ENCODE measurements around the gene KIF25. TPM values are rescaled to one million over a fixed set of nuclear protein-coding genes. Genes with fewer than 3 reads are reported as not detected.

KIF25 gene
- polyA plus RNA-seq, 1 donor from 2014 or later, result not detected

GRCh38 chr6:168062346-168063289, 65.1 kb downstream of the KIF25 start:
- no peaks in the 10 kb centered on the region for H3F3A ChIP-seq (ENCODE audit: insufficient read depth, low read length, poor library complexity, severe bottlenecking)
- no peaks in the 10 kb centered on the region for H3K36me3 ChIP-seq (ENCODE audit: insufficient read depth, low read length)
- H3K27me3 ChIP-seq (ENCODE audit: insufficient read depth, low read depth, low read length), result no peaks in the 10 kb centered on the region
- H3K79me2 ChIP-seq (replicated peaks; ENCODE audit: insufficient read depth, low read length), result no peaks in the 10 kb centered on the region
- no peak overlapping the region for H3K4me3 ChIP-seq (ENCODE audit: low read length)
- no peak overlapping the region for H3K4me2 ChIP-seq (ENCODE audit: low read length)
- no peaks in the 10 kb centered on the region for H4K20me1 ChIP-seq (ENCODE audit: insufficient read depth)
- no peaks in the 10 kb centered on the region for H3K9me3 ChIP-seq (ENCODE audit: low read length)
- TF ChIP-seq CTCF (IDR thresholded peaks at IDR 0.05; ENCODE audit: poor library complexity, severe bottlenecking) (no peak), EP300 (conservative IDR thresholded peaks at IDR 0.05; ENCODE audit: poor library complexity, severe bottlenecking) (no peak), SMC3 (conservative IDR thresholded peaks at IDR 0.05; ENCODE audit: poor library complexity) (no peak), POLR2AphosphoS5 (IDR thresholded peaks at IDR 0.05) (no peak), MXI1 (conservative IDR thresholded peaks at IDR 0.05; ENCODE audit: poor library complexity, severe bottlenecking) (no peak), RAD21 (conservative IDR thresholded peaks at IDR 0.05) (no peak), EZH2 (IDR thresholded peaks at IDR 0.05; ENCODE audit: borderline replicate concordance, insufficient read depth, low read length, poor library complexity, severe bottlenecking) (no peak), TAF1 (IDR thresholded peaks at IDR 0.05; ENCODE audit: low read depth) (no peak)
- TF ChIP-seq, protein P1, sequence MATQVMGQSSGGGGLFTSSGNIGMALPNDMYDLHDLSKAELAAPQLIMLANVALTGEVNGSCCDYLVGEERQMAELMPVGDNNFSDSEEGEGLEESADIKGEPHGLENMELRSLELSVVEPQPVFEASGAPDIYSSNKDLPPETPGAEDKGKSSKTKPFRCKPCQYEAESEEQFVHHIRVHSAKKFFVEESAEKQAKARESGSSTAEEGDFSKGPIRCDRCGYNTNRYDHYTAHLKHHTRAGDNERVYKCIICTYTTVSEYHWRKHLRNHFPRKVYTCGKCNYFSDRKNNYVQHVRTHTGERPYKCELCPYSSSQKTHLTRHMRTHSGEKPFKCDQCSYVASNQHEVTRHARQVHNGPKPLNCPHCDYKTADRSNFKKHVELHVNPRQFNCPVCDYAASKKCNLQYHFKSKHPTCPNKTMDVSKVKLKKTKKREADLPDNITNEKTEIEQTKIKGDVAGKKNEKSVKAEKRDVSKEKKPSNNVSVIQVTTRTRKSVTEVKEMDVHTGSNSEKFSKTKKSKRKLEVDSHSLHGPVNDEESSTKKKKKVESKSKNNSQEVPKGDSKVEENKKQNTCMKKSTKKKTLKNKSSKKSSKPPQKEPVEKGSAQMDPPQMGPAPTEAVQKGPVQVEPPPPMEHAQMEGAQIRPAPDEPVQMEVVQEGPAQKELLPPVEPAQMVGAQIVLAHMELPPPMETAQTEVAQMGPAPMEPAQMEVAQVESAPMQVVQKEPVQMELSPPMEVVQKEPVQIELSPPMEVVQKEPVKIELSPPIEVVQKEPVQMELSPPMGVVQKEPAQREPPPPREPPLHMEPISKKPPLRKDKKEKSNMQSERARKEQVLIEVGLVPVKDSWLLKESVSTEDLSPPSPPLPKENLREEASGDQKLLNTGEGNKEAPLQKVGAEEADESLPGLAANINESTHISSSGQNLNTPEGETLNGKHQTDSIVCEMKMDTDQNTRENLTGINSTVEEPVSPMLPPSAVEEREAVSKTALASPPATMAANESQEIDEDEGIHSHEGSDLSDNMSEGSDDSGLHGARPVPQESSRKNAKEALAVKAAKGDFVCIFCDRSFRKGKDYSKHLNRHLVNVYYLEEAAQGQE (IDR thresholded peaks at IDR 0.05; ENCODE audit: borderline replicate concordance), result no peak
- H2AFZ ChIP-seq (ENCODE audit: low read depth, low read length), result no peak overlapping the region
- no peak overlapping the region for H3K27ac ChIP-seq (ENCODE audit: low read length)
- no peak overlapping the region for H3K9ac ChIP-seq (ENCODE audit: low read length)
- no peaks in the 10 kb centered on the region for H3K9me2 ChIP-seq (ENCODE audit: insufficient read depth, low read length)

DNA sequence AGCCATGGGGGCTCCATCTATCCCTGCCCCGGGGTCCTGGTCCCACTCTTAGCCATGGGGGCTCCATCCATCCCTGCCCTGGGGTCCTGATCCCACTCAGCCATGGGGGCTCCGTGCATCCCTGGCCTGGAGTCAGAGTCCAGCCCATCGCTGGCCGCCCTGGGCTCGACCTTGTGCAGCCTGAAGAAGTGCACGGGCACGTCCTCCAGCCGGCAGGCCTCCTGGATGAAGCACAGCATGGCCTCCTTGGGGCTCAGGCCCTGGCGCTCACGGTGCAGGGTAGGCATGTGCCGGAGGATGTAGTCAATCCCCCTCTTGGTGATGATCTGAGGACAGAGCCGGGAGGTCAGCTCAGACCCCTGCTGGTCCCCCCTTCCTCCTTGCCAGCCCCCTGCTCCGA, 66.0 kb downstream of the KIF25 start:
- no peak for TF ChIP-seq EZH2 (IDR thresholded peaks at IDR 0.05; ENCODE audit: borderline replicate concordance, insufficient read depth, low read length, poor library complexity, severe bottlenecking)
- TF ChIP-seq, protein P1 (IDR thresholded peaks at IDR 0.05; ENCODE audit: borderline replicate concordance), result no peak
- TF ChIP-seq RAD21 (conservative IDR thresholded peaks at IDR 0.05), result no peak
- no peak for TF ChIP-seq SMC3 (conservative IDR thresholded peaks at IDR 0.05; ENCODE audit: poor library complexity)
- TF ChIP-seq TAF1 (IDR thresholded peaks at IDR 0.05; ENCODE audit: low read depth), result no peak
- TF ChIP-seq POLR2AphosphoS5 (IDR thresholded peaks at IDR 0.05), result no peak
- Histone ChIP-seq H3K27ac (ENCODE audit: low read length) (no peak overlapping the region), H3K9me3 (ENCODE audit: low read length) (no peaks in the 10 kb centered on the region), H2AFZ (ENCODE audit: low read depth, low read length) (no peak overlapping the region), H3K36me3 (ENCODE audit: insufficient read depth, low read length) (no peaks in the 10 kb centered on the region), H3F3A (ENCODE audit: insufficient read depth, low read length, poor library complexity, severe bottlenecking) (no peaks in the 10 kb centered on the region), H3K4me2 (ENCODE audit: low read length) (no peak overlapping the region), H3K9ac (ENCODE audit: low read length) (no peak overlapping the region), H3K79me2 (replicated peaks; ENCODE audit: insufficient read depth, low read length) (no peaks in the 10 kb centered on the region), H3K27me3 (ENCODE audit: insufficient read depth, low read depth, low read length) (no peaks in the 10 kb centered on the region), H4K20me1 (ENCODE audit: insufficient read depth) (no peaks in the 10 kb centered on the region), H3K4me3 (ENCODE audit: low read length) (no peak overlapping the region), H3K9me2 (ENCODE audit: insufficient read depth, low read length) (no peaks in the 10 kb centered on the region)
